ENCODE data around the gene SPATA6. TPM values are rescaled to one million over a fixed set of nuclear protein-coding genes. Genes with fewer than 3 reads are reported as not detected.
"Not testable (repeated sequence)": the region's sequence is repeated elsewhere in the genome, so short reads cannot be mapped to it uniquely, and the experiment has no call there.

The SPATA6 gene
- total RNA-seq, 1 experiment from 2014 or later, result 0.16 TPM

- no peak for DNase-seq (ENCODE audit: low read depth)
Observed at GRCh38 chr1:48356901-48357300, 115.1 kb downstream of the SPATA6 start.

- no peak for DNase-seq (ENCODE audit: low read depth)
Observed at GRCh38 chr1:48344373-48344772, 127.6 kb downstream of the SPATA6 start.

- DNase-seq (ENCODE audit: low read depth), result no peak
Observed at GRCh38 chr1:48341221-48341620, 130.8 kb downstream of the SPATA6 start.

- DNase-seq (ENCODE audit: low read depth), result no peak
Observed at GRCh38 chr1:48338257-48338656, 133.7 kb downstream of the SPATA6 start.

- DNase-seq (ENCODE audit: low read depth), result no peak
Observed at GRCh38 chr1:48333316-48333715, 138.7 kb downstream of the SPATA6 start.

GRCh38 chr1:48332115-48332514, 139.9 kb downstream of the SPATA6 start:
- no peak for DNase-seq (ENCODE audit: low read depth)

GRCh38 chr1:48329905-48330304, 142.1 kb downstream of the SPATA6 start:
- DNase-seq (ENCODE audit: low read depth), result no peak

- no peak for DNase-seq (ENCODE audit: low read depth)
Observed at GRCh38 chr1:48329486-48329885, 142.5 kb downstream of the SPATA6 start.

GRCh38 chr1:48311829-48312228, 160.2 kb downstream of the SPATA6 start:
- DNase-seq (ENCODE audit: low read depth), result not testable (repeated sequence)

GRCh38 chr1:48309564-48310082, 162.4 kb downstream of the SPATA6 start:
- no peak for DNase-seq (ENCODE audit: low read depth)

- DNase-seq (ENCODE audit: low read depth), result no peak
Observed at GRCh38 chr1:48302652-48303051, 169.4 kb downstream of the SPATA6 start.

GRCh38 chr1:48294656-48295055, 177.3 kb downstream of the SPATA6 start:
- DNase-seq (ENCODE audit: low read depth), result no peak

- not testable (repeated sequence) for DNase-seq (ENCODE audit: low read depth)
Observed at GRCh38 chr1:48294094-48294493, 177.9 kb downstream of the SPATA6 start.

GRCh38 chr1:48292706-48293105, 179.3 kb downstream of the SPATA6 start:
- DNase-seq (ENCODE audit: low read depth), result no peak

- no peak for DNase-seq (ENCODE audit: low read depth)
Observed at GRCh38 chr1:48291421-48291820, 180.6 kb downstream of the SPATA6 start.

- DNase-seq (ENCODE audit: low read depth), result no peak
Observed at GRCh38 chr1:48285525-48285924, 186.5 kb downstream of the SPATA6 start.

- DNase-seq (ENCODE audit: low read depth), result not testable (repeated sequence)
Observed at GRCh38 chr1:48284696-48285420, 187.1 kb downstream of the SPATA6 start.

- not testable (repeated sequence) for DNase-seq (ENCODE audit: low read depth)
Observed at GRCh38 chr1:48282329-48282728, 189.7 kb downstream of the SPATA6 start.

- DNase-seq (ENCODE audit: low read depth), result not testable (repeated sequence)
Observed at GRCh38 chr1:48277437-48277836, 194.6 kb downstream of the SPATA6 start.

GRCh38 chr1:48266576-48266975, 205.4 kb downstream of the SPATA6 start:
- DNase-seq (ENCODE audit: low read depth), result no peak

- no peak for DNase-seq (ENCODE audit: low read depth)
Observed at GRCh38 chr1:48263041-48263440, 209.0 kb downstream of the SPATA6 start.

GRCh38 chr1:48261881-48262400, 210.1 kb downstream of the SPATA6 start:
- DNase-seq (ENCODE audit: low read depth), result no peak

GRCh38 chr1:48258106-48258505, 213.9 kb downstream of the SPATA6 start:
- DNase-seq (ENCODE audit: low read depth), result no peak
